ENCODE measurements around the gene KLHDC7B.

- TF ChIP-seq CTCF (conservative IDR thresholded peaks at IDR 0.05): no peak
- TF ChIP-seq ZFX (IDR thresholded peaks at IDR 0.05): no peak
These were observed 11.0 kb downstream of the KLHDC7B start for GRCh38 chr22:50556703-50557102.

Data from C4-2B (cell line).